Activated CD4-positive, alpha-beta T cell treated with anti-CD3 and anti-CD28 coated beads for 24 hours (primary cell): ENCODE data around the gene CDNF.
"Not testable (repeated sequence)": the region's sequence is repeated elsewhere in the genome, so short reads cannot be mapped to it uniquely, and the experiment has no call there.

Source experiments
- DNase-seq, 2 donors: peaks; one replicate each; pipeline ENCODE4 v3.0.0-alpha.2; 2020; ENCODE audit warnings: low read depth in 2 of 2

CDNF gene

GRCh38 chr10:14839305-14839695 is 1.5 kb upstream of the CDNF start:
- no peak for DNase-seq

GRCh38 chr10:14838582-14839304 is 906 bp upstream of the CDNF start:
- peak in 1 of 2 donors; percentile 5 for DNase-seq

- DNase-seq = no peak
Measured at GRCh38 chr10:14837003-14837756, 657 bp downstream of the CDNF start.

- no peak for DNase-seq
Measured at GRCh38 chr10:14836208-14836607, 1.6 kb downstream of the CDNF start.

GRCh38 chr10:14833106-14833505 is 4.7 kb downstream of the CDNF start:
- DNase-seq = no peak

- no peak for DNase-seq
Measured at GRCh38 chr10:14826076-14826829, 11.6 kb downstream of the CDNF start.

GRCh38 chr10:14823966-14824365 is 13.9 kb downstream of the CDNF start:
- DNase-seq = no peak

GRCh38 chr10:14822879-14823755 is 14.7 kb downstream of the CDNF start:
- DNase-seq = peak; percentile 19 to 21

- DNase-seq = no peak
Measured at GRCh38 chr10:14821635-14822375, 16.0 kb downstream of the CDNF start.

GRCh38 chr10:14820775-14821154 is 17.1 kb downstream of the CDNF start:
- no peak for DNase-seq

- DNase-seq = no peak
Measured at GRCh38 chr10:14820010-14820774, 17.6 kb downstream of the CDNF start.

- not testable (repeated sequence) for DNase-seq
Measured at GRCh38 chr10:14816717-14817116, 21.1 kb downstream of the CDNF start.

GRCh38 chr10:14815681-14816080 is 22.2 kb downstream of the CDNF start:
- no peak for DNase-seq

- DNase-seq = no peak
Measured at GRCh38 chr10:14812271-14812670, 25.6 kb downstream of the CDNF start.

GRCh38 chr10:14810969-14811953 is 26.6 kb downstream of the CDNF start:
- DNase-seq = no peak

GRCh38 chr10:14806318-14806717 is 31.5 kb downstream of the CDNF start:
- no peak for DNase-seq

- DNase-seq = no peak
Measured at GRCh38 chr10:14803827-14804226, 34.0 kb downstream of the CDNF start.

- no peak for DNase-seq
Measured at GRCh38 chr10:14801723-14802122, 36.1 kb downstream of the CDNF start.

- DNase-seq = no peak
Measured at GRCh38 chr10:14800397-14800796, 37.4 kb downstream of the CDNF start.
